ENCODE measurements around the gene LSM14B.
"Not testable (repeated sequence)": the region's sequence is repeated elsewhere in the genome, so short reads cannot be mapped to it uniquely, and the experiment has no call there.

Gene LSM14B

DNA sequence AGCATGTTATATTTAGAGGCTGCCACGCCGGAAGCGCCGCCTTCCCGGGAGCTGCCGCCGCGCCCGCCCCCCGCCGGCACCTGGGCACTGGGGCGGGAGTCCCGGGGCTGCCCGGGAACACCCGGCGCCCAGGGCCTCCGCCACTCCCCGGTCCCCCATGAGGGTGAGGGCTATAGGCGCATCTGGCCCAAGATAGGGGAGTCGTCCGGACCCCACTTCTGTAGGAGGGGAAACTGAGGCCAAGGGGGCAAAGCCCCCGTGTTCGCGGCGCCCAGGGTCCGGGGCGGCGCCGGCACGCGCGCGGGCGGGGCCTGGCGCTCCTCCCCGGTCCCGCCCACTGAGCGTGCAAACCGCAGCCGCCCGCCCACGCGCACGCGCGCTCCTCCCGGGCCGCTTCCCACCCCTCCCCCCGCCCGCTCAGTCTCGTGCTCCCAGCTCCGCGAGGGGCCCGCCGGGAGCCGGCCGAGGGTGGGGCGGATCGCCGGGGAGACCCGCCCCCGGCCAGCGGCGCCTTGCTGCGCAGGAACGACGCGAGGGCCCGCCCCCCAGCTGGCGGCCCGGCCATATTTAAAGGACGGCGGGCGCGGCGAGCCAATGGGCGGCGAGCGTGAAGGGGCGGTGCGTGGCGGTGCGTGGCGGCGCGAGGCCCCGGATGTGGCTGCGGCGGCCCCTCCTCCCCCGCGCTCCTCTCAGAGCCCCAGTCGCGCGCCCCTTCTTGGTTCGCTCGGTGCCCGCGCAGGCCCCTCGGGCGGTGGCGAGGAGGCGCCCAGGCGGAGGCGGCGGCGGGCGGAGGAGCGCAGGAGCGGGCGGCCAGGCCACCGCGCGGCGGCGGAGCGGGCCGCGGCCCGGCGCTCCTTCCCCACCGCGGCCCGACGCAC lies at the start of gene LSM14B:
Gene LSM14B, plus strand, starts transcription at position 700 of the 878 bp plus-strand sequence. CDS start 192 bp downstream, outside the sequence.
- no peaks in the 10 kb centered on the region for H3K9me3 Mint-ChIP-seq (ENCODE audit: low read depth)
- H3K4me1 Mint-ChIP-seq (ENCODE audit: low read depth): peaks cover 46% of the 10 kb centered on the region
- peak within 1 kb of the TSS; percentile 96 for H3K27ac Mint-ChIP-seq
- peak within 1 kb of the TSS; percentile 88 for H3K4me3 Mint-ChIP-seq
- no peaks in the 10 kb centered on the region for H3K36me3 Mint-ChIP-seq
- no peaks in the 10 kb centered on the region for H3K27me3 Mint-ChIP-seq

DNA sequence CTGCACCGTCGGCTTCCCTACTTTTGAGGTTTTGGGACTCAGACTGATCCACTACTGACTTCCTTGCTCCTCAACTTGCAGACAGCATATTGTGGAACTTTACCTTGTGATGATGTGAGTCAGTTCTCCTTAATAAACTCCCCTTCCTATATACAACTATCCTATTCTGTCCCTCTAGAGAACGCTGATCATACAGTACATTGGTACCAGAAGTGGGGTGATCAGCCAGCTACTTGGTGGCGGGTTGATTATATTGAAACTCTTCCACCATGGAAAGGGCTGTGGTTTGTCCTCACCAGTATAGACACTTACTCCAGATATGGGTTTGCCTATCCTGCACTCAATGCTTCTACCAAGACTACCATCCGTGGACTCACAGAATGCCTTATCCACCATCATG lies 49.0 kb upstream of the LSM14B start:
- Mint-ChIP-seq H3K4me3 (no peak overlapping the region), H3K27ac (no peak overlapping the region), H3K9me3 (ENCODE audit: low read depth) (no peaks in the 10 kb centered on the region), H3K36me3 (peaks cover 12% of the 10 kb centered on the region), H3K4me1 (ENCODE audit: low read depth) (peaks cover 1% of the 10 kb centered on the region), H3K27me3 (no peaks in the 10 kb centered on the region)

DNA sequence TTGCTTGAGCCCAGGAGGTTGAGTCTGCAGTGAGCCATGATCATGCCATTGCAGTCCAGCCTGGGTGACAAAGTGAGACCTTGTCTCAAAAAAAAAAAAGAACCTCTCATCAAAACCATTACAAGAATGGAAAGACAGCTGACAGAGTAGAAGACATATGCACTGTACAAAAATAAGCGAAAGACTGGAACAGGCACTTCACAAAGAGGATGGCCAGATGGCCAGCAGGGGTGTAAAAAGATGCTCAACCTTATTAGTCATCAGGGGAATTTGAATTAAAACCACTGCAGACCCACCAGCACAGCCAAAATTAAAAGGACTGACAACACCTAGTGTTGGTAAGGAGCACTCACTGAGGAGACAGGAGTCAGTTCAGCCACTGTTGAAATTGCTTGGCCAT lies 43.1 kb upstream of the LSM14B start:
- Mint-ChIP-seq H3K4me1 (ENCODE audit: low read depth) (no peaks in the 10 kb centered on the region), H3K9me3 (ENCODE audit: low read depth) (no peaks in the 10 kb centered on the region), H3K36me3 (peaks cover 10% of the 10 kb centered on the region), H3K27me3 (no peaks in the 10 kb centered on the region), H3K4me3 (no peak overlapping the region), H3K27ac (no peak overlapping the region)

DNA sequence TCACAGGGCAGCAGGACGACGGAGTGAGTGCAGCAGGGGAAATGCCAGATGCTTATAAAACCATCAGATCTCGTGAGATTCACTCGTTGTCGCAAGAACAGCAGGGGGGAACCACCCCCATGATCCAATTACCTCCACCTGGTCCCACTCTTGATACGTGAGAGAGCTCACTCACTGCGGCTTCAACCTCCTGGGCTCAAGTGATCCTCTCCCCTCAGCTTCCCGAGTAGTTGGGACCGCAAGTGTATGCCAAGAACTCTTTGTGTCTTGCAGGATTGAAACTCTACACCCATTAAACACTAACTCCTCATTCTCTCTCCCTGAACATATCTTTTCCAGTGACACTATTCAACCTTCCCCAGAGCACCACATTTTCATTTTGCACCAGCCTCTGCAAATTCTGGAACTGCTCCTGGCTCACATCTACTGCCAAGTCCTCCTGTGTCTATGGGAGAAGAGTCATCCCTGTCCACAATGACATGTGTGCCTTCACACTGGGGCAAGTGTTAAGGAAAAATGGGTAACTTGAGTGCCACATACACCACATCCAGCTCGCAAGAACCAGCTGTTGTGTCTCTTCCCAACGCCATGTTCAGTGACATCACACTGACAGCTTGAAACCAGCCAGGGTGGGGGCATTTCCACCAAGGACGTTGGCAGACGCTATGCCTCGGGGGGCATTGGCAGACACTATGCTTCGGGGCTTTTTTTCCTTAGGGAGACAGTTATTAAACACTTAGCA lies 41.9 kb upstream of the LSM14B start:
- no peaks in the 10 kb centered on the region for H3K9me3 Mint-ChIP-seq (ENCODE audit: low read depth)
- H3K27ac Mint-ChIP-seq: no peak overlapping the region
- H3K4me3 Mint-ChIP-seq: no peak overlapping the region
- no peaks in the 10 kb centered on the region for H3K27me3 Mint-ChIP-seq
- no peaks in the 10 kb centered on the region for H3K4me1 Mint-ChIP-seq (ENCODE audit: low read depth)
- H3K36me3 Mint-ChIP-seq: peaks cover 8% of the 10 kb centered on the region

DNA sequence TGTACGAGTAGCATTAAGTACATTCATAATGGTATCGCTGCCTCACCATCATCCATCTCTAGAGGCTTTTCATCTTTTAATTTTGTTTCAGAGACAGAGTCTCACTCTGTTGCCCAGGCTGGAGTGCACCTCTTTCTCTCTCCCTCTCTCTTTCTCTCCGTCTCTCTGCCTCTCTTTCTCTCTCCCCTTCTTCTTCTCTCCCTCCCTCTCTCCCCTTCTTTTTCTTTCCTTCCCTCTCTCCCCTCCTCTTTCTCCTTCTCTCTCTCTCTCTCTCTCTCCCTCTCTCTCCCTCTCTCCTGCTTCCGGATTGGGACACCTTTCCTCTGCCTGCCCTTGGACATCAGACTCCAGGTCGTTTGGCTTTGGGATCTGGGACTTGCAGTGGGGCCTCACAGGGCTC lies 39.0 kb upstream of the LSM14B start:
- Mint-ChIP-seq H3K9me3 (ENCODE audit: low read depth) (no peaks in the 10 kb centered on the region), H3K27ac (no peak overlapping the region), H3K27me3 (peaks cover 1% of the 10 kb centered on the region), H3K4me1 (ENCODE audit: low read depth) (no peaks in the 10 kb centered on the region), H3K36me3 (peaks cover 2% of the 10 kb centered on the region), H3K4me3 (no peak overlapping the region)

DNA sequence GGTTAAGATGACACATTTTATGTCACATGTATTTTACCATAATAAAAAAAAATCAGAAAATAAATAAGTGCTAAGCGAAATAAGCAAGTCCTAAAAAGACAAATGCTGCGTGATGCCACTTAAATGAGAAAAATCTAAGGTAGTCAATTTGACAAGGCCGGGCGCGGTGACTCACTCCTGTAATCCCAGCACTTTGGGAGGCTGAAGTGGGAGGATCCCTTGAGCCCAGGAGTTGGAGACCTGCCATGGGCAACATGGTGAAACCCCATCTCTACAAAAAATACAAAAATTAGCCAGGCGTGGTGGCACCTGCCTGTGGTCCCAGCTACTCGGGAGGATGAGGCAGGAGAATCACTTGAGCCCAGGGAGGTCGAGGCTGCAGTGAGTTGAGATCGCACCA lies 38.1 kb upstream of the LSM14B start:
- not testable (repeated sequence) for H3K27me3 Mint-ChIP-seq; H3K36me3 Mint-ChIP-seq; H3K4me3 Mint-ChIP-seq; H3K4me1 Mint-ChIP-seq (ENCODE audit: low read depth); H3K9me3 Mint-ChIP-seq (ENCODE audit: low read depth); H3K27ac Mint-ChIP-seq

DNA sequence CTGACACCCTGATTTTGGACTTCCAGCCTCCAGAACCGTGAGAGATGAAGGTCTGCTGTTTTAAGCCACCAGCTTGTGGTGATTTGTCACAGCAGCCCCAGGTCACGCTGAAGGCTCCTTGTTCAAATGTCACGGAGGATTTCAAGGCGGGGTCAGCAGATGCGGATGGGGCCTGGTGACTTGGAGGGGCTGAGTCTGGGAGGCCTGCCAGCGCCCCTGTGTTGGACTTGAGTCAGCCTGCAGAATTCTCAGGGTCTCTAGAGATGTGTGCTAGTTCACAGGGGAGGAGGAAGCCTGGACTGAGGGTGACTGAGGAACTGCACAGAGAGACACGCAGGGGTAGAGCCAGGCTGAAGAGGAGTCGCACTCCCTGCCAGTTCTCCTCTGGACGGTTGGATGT lies 37.1 kb upstream of the LSM14B start:
- Mint-ChIP-seq H3K4me1 (ENCODE audit: low read depth) (no peaks in the 10 kb centered on the region), H3K9me3 (ENCODE audit: low read depth) (no peaks in the 10 kb centered on the region), H3K27me3 (peaks cover 1% of the 10 kb centered on the region), H3K4me3 (no peak overlapping the region), H3K27ac (no peak overlapping the region), H3K36me3 (no peaks in the 10 kb centered on the region)

DNA sequence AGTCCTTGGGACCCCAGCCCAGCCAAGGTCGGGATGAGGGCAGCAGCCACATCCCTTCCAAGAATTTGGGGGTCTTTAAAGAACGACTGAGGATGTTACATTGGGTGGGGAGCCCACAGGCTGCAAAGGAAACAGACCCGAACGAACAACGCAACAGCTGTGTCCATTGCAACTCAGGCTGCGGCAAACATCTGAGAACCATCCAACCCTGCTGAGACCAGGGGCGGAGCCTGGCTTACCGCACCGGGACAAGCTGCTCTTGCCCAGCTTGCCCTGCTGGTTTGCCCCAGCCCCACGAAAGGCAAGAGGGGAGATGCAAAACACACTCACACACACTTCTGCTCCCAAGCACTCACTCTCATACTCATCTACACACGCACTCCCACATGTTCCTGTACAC lies 35.0 kb upstream of the LSM14B start:
- H3K36me3 Mint-ChIP-seq: peaks cover 6% of the 10 kb centered on the region
- peaks cover 6% of the 10 kb centered on the region for H3K9me3 Mint-ChIP-seq (ENCODE audit: low read depth)
- H3K4me3 Mint-ChIP-seq: no peak overlapping the region
- peaks cover 5% of the 10 kb centered on the region for H3K27me3 Mint-ChIP-seq
- H3K4me1 Mint-ChIP-seq (ENCODE audit: low read depth): no peaks in the 10 kb centered on the region
- H3K27ac Mint-ChIP-seq: no peak overlapping the region

DNA sequence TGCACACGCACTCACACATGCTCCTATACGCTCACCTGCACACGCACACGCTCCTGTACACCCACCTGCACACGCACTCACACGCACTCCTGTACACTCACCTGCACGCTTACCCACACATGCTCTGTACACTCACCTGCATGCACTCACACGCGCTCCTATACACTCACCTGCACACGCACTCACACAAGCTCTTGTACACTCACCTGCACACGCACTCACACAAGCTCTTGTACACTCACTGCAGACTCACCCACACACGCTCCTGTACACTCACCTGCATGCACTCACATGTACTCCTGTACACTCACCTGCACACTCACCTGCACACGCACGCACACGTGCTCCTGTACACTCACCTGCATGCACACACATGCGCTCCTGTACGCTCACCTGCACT lies 34.6 kb upstream of the LSM14B start:
- Mint-ChIP-seq H3K9me3 (ENCODE audit: low read depth) (peaks cover 6% of the 10 kb centered on the region), H3K36me3 (peaks cover 6% of the 10 kb centered on the region), H3K27ac (no peak overlapping the region), H3K27me3 (peaks cover 5% of the 10 kb centered on the region), H3K4me3 (no peak overlapping the region), H3K4me1 (ENCODE audit: low read depth) (no peaks in the 10 kb centered on the region)

DNA sequence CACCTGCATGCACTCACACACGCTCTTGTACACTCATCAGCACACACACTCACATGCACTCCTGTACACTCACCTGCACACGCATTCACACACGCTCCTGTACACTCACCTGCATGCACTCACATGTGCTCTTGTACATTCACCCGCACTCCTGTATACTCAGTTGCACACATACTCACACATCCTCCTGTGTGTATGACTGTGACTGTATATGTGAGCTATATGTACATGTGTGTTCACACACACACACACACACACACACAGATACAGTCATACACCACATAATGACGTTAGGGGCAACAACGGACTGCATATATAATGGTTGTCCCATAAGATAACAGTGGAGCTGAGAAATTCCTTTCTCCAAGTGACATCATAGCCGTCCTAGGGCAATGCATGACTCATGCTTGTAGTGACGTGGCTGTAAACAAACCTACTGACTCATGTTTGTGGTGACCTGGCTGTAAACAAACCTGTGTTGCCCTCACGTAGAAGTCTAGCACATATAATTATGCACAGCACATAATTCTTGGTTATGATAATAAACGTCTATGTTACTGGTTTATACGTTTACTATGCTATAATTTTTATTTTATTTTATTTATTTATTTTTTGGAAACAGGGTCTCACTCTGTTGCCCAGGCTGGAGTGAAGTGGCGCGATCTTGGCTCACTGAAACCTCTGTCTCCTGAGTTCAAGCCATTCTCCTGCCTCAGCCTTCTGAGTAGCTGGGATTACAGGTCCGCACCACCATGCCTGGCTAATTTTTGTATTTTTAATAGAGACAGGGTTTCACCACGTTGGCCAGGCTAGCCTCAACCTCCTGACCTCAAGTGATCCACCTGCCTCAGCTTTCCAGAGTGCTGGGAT lies 33.8 kb upstream of the LSM14B start:
- H3K4me1 Mint-ChIP-seq (ENCODE audit: low read depth): no peaks in the 10 kb centered on the region
- peaks cover 6% of the 10 kb centered on the region for H3K9me3 Mint-ChIP-seq (ENCODE audit: low read depth)
- peaks cover 5% of the 10 kb centered on the region for H3K27me3 Mint-ChIP-seq
- H3K27ac Mint-ChIP-seq: no peak overlapping the region
- H3K4me3 Mint-ChIP-seq: no peak overlapping the region
- peaks cover 6% of the 10 kb centered on the region for H3K36me3 Mint-ChIP-seq

DNA sequence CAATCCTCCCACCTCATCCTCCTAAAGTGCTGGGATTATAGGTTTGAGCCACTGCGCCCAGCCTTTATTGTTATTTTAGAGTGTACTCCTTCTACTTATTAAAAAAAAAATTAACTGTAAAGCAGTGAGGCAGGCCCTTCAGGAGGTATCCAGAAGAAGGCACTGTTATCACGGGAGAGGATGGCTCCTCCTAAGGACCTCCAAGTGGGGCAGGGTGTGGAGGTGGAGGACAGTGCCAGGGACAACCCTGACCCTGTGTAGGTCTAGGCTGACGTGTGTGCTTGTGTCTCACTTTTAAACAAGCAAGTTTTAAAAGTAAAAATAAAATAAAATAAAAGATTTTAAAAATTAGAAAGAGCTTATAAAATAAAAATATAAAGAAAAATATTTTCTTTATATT lies 32.9 kb upstream of the LSM14B start:
- Mint-ChIP-seq H3K27me3 (peaks cover 5% of the 10 kb centered on the region), H3K4me3 (no peak overlapping the region), H3K4me1 (ENCODE audit: low read depth) (no peaks in the 10 kb centered on the region), H3K36me3 (peaks cover 6% of the 10 kb centered on the region), H3K27ac (no peak overlapping the region), H3K9me3 (ENCODE audit: low read depth) (peaks cover 6% of the 10 kb centered on the region)

DNA sequence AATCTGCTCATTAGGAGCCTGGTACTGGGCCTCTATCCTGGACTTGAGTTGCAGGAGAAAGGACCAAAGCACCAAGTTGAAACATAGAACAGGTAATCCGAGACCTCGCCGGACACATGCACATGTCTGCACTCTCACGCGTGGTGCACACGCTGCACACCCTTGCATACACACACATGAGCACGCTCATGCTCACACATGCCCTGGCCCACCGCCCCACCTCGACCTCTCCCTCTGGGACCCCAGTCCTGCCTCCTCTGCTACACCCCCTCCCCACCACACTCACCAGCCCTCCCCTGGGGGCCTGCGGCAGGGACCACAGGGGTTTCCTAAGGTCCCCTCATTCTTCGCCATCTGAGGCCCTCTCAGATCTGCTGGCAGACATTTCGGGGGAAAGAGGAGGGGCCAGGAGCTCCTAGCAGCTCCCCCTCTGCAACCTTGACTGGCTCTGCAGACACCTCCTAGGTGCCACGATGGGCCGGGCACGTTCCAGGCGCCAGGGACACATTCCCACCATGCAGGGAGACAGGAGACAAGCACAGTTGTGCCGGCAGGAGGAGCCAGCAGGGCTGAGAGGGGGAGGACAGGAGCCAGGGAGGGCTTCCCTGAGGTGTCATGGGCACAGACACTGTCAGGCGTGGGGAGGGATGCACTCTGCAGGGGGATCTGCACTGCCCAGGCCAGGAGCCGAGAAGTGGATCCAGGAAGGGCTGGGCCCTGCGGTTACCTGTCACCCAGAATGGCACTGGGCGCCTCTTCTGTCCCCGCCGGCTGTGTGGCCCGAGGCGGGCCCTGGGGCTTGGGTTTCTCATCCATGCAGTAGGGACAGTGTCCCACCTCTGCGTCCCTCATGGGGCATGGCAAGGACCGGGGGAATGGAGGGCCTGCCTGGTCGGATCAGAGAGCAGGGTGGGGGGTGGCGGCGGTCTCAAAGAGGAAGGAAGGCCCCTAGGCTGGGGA lies 25.6 kb upstream of the LSM14B start:
- H3K4me1 Mint-ChIP-seq (ENCODE audit: low read depth): no peaks in the 10 kb centered on the region
- peaks cover 9% of the 10 kb centered on the region for H3K9me3 Mint-ChIP-seq (ENCODE audit: low read depth)
- H3K27me3 Mint-ChIP-seq: peaks cover 4% of the 10 kb centered on the region
- H3K36me3 Mint-ChIP-seq: peaks cover 11% of the 10 kb centered on the region
- H3K4me3 Mint-ChIP-seq: no peak overlapping the region
- no peak overlapping the region for H3K27ac Mint-ChIP-seq

DNA sequence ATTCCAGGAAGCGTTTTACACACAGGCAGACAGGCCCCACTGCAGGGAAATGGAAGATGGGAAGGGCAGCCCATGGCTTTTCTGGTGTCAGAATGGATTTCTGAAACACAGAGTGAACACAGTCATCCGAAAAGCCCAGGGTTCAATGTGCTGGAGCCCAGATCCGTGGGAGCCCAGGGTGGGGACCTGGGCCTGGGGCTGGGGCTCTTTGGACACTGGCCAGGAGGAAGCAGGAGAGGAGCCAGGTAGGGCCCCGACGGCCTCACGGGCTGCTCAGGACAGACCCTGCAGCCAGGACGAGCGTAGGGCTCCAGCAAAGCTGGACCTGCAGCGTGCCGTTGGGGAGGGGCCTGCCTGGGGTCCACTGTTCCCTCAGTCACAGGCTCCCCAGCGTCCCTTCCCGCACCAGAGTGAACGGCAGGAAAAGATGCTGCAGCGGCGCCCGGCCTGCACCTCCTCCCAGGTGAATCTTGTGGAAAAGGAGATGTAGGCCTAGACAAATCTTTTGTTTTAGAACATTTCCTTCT lies 24.3 kb upstream of the LSM14B start:
- Mint-ChIP-seq H3K36me3 (peaks cover 9% of the 10 kb centered on the region), H3K27ac (no peak overlapping the region), H3K9me3 (ENCODE audit: low read depth) (peaks cover 4% of the 10 kb centered on the region)

DNA sequence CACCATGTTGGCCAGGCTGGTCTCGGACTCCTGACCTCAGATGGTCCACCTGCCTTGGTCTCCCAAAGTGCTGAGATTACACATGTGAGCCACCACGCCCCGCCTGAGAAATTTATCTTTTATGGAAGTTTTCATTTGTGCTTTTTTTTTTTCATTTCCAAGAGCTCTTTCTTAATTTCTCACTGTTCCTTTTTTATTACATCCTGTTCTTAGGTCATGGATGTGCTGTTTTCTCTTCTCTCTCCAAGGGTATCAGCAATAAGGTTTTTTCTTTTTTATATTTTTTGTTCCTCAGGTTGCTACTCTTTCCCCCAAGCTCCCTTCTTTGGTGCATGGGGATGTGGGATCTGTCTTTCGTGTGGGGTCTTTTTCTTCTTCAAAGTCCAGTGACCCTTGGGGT lies 21.2 kb upstream of the LSM14B start:
- Mint-ChIP-seq H3K4me3 (no peak overlapping the region), H3K4me1 (ENCODE audit: low read depth) (no peaks in the 10 kb centered on the region), H3K9me3 (ENCODE audit: low read depth) (peaks cover 13% of the 10 kb centered on the region), H3K27me3 (no peaks in the 10 kb centered on the region), H3K36me3 (peaks cover 15% of the 10 kb centered on the region), H3K27ac (no peak overlapping the region)

More for the DNA sequence above, 24.3 kb upstream of the LSM14B start:
- Mint-ChIP-seq H3K4me3 (no peak overlapping the region), H3K27me3 (no peaks in the 10 kb centered on the region), H3K4me1 (ENCODE audit: low read depth) (no peaks in the 10 kb centered on the region)

All from activated naive CD8-positive, alpha-beta T cell (primary cell).